Right renal cortex interstitium (tissue), 3 donors: ENCODE measurements around the gene STARD10. TPM values are rescaled to one million over a fixed set of nuclear protein-coding genes. Genes with fewer than 3 reads are reported as not detected.

ENCODE experiments used
- DNase-seq, 3 donors: peaks; one replicate each; pipeline ENCODE4 v3.0.0-alpha.2; 2013; ENCODE audit warnings: low read depth in 3 of 3, low spot score in 2 of 3
- polyA plus RNA-seq, 3 donors: library from polyadenylated mRNA; unstranded; fragments of 120-200 nt; gene quantifications; one replicate each; pipeline ENCODE4 v1.2.1, GENCODE V29; 2013; ENCODE audit not compliant: insufficient read length in 3 of 3

Gene STARD10
- polyA plus RNA-seq, 3 donors = 63.3 to 80.7 (median 76.1) TPM

- no peak for DNase-seq
Measured at GRCh38 chr11:72782081-72782920, 11.5 kb downstream of the STARD10 start.

GRCh38 chr11:72781313-72782080 lies 12.3 kb downstream of the STARD10 start:
- no peak for DNase-seq

- no peak for DNase-seq
Measured at GRCh38 chr11:72781063-72781312, 12.9 kb downstream of the STARD10 start.

GRCh38 chr11:72780296-72781062 lies 13.4 kb downstream of the STARD10 start:
- no peak for DNase-seq

- no peak for DNase-seq
Measured at GRCh38 chr11:72779495-72780128, 14.2 kb downstream of the STARD10 start.

GRCh38 chr11:72778535-72779494 lies 15.0 kb downstream of the STARD10 start:
- DNase-seq = no peak

- DNase-seq = no peak
Measured at GRCh38 chr11:72777755-72778278, 16.0 kb downstream of the STARD10 start.

GRCh38 chr11:72776844-72777754 lies 16.7 kb downstream of the STARD10 start:
- no peak for DNase-seq

- no peak for DNase-seq
Measured at GRCh38 chr11:72776117-72776843, 17.6 kb downstream of the STARD10 start.

GRCh38 chr11:72775288-72776110 lies 18.3 kb downstream of the STARD10 start:
- no peak for DNase-seq

GRCh38 chr11:72774499-72774898 lies 19.3 kb downstream of the STARD10 start:
- DNase-seq = no peak

- DNase-seq = no peak
Measured at GRCh38 chr11:72773696-72774095, 20.2 kb downstream of the STARD10 start.

GRCh38 chr11:72773291-72773690 lies 20.6 kb downstream of the STARD10 start:
- DNase-seq = no peak

GRCh38 chr11:72772059-72772458 lies 21.8 kb downstream of the STARD10 start:
- DNase-seq = no peak

- DNase-seq = no peak
Measured at GRCh38 chr11:72771507-72771906, 22.3 kb downstream of the STARD10 start.

GRCh38 chr11:72770799-72771198 lies 23.0 kb downstream of the STARD10 start:
- DNase-seq = no peak

- no peak for DNase-seq
Measured at GRCh38 chr11:72769680-72770079, 24.2 kb downstream of the STARD10 start.
